ENCODE results near the gene AGBL5.
"Not testable (repeated sequence)": the region's sequence is repeated elsewhere in the genome, so short reads cannot be mapped to it uniquely, and the experiment has no call there.

The AGBL5 gene

DNA sequence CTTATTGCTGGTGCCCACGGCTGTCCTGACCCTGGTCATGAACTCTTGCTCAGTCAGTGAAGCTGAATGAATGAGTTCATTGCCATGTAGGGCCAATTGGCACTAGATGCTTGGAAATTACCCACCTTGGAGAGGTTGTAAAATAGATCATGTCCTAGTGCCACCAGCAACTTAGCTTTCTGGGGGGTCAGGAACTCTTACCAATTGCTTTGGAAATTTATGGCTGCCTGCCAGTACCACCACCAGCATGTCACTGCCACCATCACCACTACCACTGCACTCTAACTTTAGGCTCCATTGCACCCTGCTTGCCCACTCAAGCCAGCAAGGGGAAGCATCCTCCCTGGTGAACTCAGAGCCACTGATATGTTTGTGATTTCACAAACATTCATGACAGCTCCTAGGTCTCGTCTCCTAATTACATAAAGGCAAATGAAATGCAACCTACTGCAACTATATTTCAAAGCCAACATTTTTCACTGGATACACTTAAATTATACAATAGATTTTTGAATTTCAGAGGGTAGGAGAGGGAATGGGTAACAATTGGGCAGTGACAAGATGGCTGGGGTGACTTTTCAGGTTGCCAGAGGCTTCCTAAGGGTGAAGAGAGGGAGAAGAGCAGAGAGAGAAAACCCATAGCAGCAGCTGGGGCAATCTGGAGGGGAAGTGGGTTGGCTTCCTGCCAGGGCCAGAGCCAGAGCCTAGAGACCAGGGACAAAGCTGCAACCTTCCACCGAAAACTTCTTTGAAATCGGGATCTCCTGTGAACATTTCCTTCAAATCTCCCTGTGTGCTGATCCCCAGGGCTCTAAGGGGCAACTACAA is 23.5 kb downstream of the AGBL5 start:
- DNase-seq (ENCODE audit: low read depth) = no peak
- no peak for TF ChIP-seq CTCF (IDR thresholded peaks at IDR 0.05; ENCODE audit: control insufficient read depth, extremely low read depth, insufficient read depth)

DNA sequence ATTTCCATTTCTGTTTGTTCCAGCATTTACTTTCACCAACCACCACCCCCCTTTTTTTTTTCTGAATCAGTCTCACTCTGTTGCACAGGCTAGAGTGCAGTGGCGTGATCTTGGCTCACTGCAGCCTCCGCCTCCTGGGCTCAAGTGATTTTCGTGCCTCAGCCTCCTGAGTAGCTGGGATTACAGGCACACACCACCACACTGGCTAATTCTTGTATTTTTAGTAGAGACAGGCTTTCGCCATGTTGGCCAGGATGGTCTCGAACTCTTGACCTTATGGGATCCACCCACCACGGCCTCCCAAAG is 24.1 kb downstream of the AGBL5 start:
- DNase-seq (ENCODE audit: low read depth); H3K4me3 ChIP-seq (ENCODE audit: low read depth, low read length): not testable (repeated sequence)

More for the DNA sequence above, 23.5 kb downstream of the AGBL5 start:
- H3K4me3 ChIP-seq (ENCODE audit: low read depth, low read length) = no peak overlapping the region

GRCh38 chr2:27076323-27076722 is 24.9 kb downstream of the AGBL5 start:
- H3K4me3 ChIP-seq (ENCODE audit: low read depth, low read length) = no peak overlapping the region
- TF ChIP-seq CTCF (IDR thresholded peaks at IDR 0.05; ENCODE audit: control insufficient read depth, extremely low read depth, insufficient read depth) = no peak
- no peak for DNase-seq (ENCODE audit: low read depth)

- DNase-seq (ENCODE audit: low read depth) = no peak
- TF ChIP-seq CTCF (IDR thresholded peaks at IDR 0.05; ENCODE audit: control insufficient read depth, extremely low read depth, insufficient read depth) = no peak
- no peak overlapping the region for H3K4me3 ChIP-seq (ENCODE audit: low read depth, low read length)
These were observed 25.8 kb downstream of the AGBL5 start for GRCh38 chr2:27077231-27077630.

DNA sequence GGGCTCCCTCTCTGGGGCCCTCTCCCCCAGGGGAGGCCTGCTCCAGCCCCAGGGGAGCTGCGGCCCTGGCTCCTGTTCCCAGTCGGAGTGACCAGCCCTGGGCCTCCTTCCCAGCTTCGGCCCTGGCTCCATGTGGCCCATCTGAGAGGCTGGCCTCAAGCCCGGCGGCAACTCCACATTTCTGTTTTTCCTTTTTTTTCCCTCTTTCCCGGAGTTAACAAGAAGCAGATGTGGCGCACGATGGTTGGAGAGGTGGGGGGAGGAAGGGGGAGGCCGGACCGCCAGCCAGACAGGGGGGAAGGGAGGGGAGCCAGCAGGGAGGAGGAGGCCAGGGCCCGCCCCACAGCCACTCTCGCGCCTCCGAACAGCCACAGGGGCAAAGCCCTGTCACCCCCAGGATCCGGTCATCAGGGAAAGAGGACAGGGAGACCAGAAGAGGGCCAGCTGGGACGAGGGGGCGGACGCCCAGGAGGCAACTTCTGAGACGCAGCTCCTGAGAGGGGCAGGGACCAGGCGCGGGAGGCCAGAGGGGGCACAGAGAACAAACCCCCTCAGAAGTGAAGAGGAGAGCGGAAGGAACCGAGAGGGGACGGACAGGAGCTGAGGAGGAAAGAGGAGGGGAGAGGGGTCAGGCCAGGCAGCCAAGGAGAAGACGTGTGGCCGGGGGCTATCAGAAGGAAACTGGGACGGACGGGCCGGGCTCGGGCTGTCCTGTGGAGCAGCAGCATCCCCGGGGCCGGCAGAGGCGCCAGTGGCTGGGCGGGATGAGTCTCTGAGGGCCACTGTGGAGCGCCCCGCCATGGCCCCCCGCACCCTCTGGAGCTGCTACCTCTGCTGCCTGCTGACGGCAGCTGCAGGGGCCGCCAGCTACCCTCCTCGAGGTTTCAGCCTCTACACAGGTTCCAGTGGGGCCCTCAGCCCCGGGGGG is 27.1 kb downstream of the AGBL5 start, which contains the start of gene EMILIN1:
Gene EMILIN1, plus strand, starts transcription at position 349 of the 928 bp plus-strand sequence. Its CDS starts 451 bp downstream, at position 800.
- TF ChIP-seq CTCF (IDR thresholded peaks at IDR 0.05; ENCODE audit: control insufficient read depth, extremely low read depth, insufficient read depth) = no peak
- DNase-seq (ENCODE audit: low read depth) = no peak
- H3K4me3 ChIP-seq (ENCODE audit: low read depth, low read length) = no peak within 1 kb of the TSS

- no peak for TF ChIP-seq CTCF (IDR thresholded peaks at IDR 0.05; ENCODE audit: control insufficient read depth, extremely low read depth, insufficient read depth)
- DNase-seq (ENCODE audit: low read depth) = no peak
- no peak overlapping the region for H3K4me3 ChIP-seq (ENCODE audit: low read depth, low read length)
These were observed 28.0 kb downstream of the AGBL5 start for GRCh38 chr2:27079233-27080139.

All from LNCaP clone FGC (cell line).